CD14-positive monocyte (primary cell): ENCODE data around the gene FLT3LG. TPM values are rescaled to one million over a fixed set of nuclear protein-coding genes. Genes with fewer than 3 reads are reported as not detected.
A peak's percentile ranks its signal among the peaks of the same experiment; 100 is the strongest.

Experiments
- DNase-seq, 3 donors: peaks; one replicate each; pipeline ENCODE4 v3.0.0-alpha.2; 2011 to 2022
- H2AFZ ChIP-seq: 2 replicates; pipeline ENCODE4 v1.6.0; 2012; ENCODE audit warnings: mild to moderate bottlenecking, low read depth, low read length, inconsistent platforms; ENCODE audit not compliant: insufficient read depth, poor library complexity, severe bottlenecking
- H3K27ac ChIP-seq, 2 donors: 1 replicate in 1 of 2; 2 replicates in 1 of 2; pipeline ENCODE4 v1.5.1; 2012 to 2013; ENCODE audit warnings: low read length in 2 of 2, control low read depth in 1 of 2, inconsistent platforms in 1 of 2, low read depth in 1 of 2, mild to moderate bottlenecking in 1 of 2
- H3K27me3 ChIP-seq, 2 donors: one replicate each; pipeline versions ENCODE4 v1.6.0 to v1.6.1; 2011 to 2013; ENCODE audit warnings: low read length in 2 of 2; ENCODE audit not compliant: control insufficient read depth in 2 of 2, insufficient read depth in 2 of 2
- H3K36me3 ChIP-seq, 2 donors: replicated peaks in 1 of 2; 1 replicate in 1 of 2; 2 replicates in 1 of 2; pipeline versions ENCODE4 v1.5.1 to v1.6.1; 2012 to 2013; ENCODE audit warnings: low read length in 2 of 2, control low read depth in 1 of 2, inconsistent platforms in 1 of 2, mild to moderate bottlenecking in 1 of 2; ENCODE audit not compliant: insufficient read depth in 2 of 2, control insufficient read depth in 1 of 2
- H3K4me1 ChIP-seq, 2 donors: 1 replicate in 1 of 2; 2 replicates in 1 of 2; pipeline versions ENCODE4 v1.5.1 to v1.6.1; 2012 to 2013; ENCODE audit warnings: low read length in 2 of 2, control low read depth in 1 of 2, inconsistent platforms in 1 of 2, mild to moderate bottlenecking in 1 of 2, moderate library complexity in 1 of 2; ENCODE audit not compliant: insufficient read depth in 2 of 2, control insufficient read depth in 1 of 2
- H3K4me2 ChIP-seq: replicated peaks from 2 replicates; pipeline ENCODE3; 2012; ENCODE audit warnings: low read length, moderate library complexity, mild to moderate bottlenecking; ENCODE audit not compliant: poor library complexity, severe bottlenecking; ENCODE audit errors: extremely low read depth
- H3K4me3 ChIP-seq, 3 experiments: fragments of 200-600 bp in 1 of 3; sonication (generic) in 1 of 3; replicated peaks in 1 of 3; 1 replicate in 2 of 3; 2 replicates in 1 of 3; pipeline ENCODE4 v1.5.1; 2011 to 2013; ENCODE audit warnings: low read length in 3 of 3, mild to moderate bottlenecking in 3 of 3, control low read depth in 2 of 3, low read depth in 2 of 3, inconsistent platforms in 1 of 3, moderate library complexity in 1 of 3
- H3K79me2 ChIP-seq: 2 replicates; pipeline ENCODE4 v1.6.0; 2012; ENCODE audit warnings: mild to moderate bottlenecking, control low read depth, inconsistent platforms, low read length, moderate library complexity; ENCODE audit not compliant: insufficient read depth
- H3K9ac ChIP-seq: 2 replicates; pipeline ENCODE4 v1.6.0; 2017; ENCODE audit warnings: low read length, mild to moderate bottlenecking; ENCODE audit not compliant: insufficient read depth, poor library complexity, severe bottlenecking
- H3K9me3 ChIP-seq, 2 donors: replicated peaks in 1 of 2; 1 replicate in 1 of 2; 2 replicates in 1 of 2; pipeline versions ENCODE4 v1.5.1 to v1.6.1; 2012 to 2013; ENCODE audit warnings: low read length in 2 of 2, control low read depth in 1 of 2; ENCODE audit not compliant: control insufficient read depth in 1 of 2, insufficient read depth in 1 of 2
- H4K20me1 ChIP-seq: 2 replicates; pipeline ENCODE4 v1.6.0; 2012; ENCODE audit warnings: mild to moderate bottlenecking, low read length, control low read depth, moderate library complexity; ENCODE audit not compliant: insufficient read depth
- H3K27ac Mint-ChIP-seq, 7 donors: one replicate each; pipeline ENCODE4 v1.8.0; 2020; ENCODE audit warnings: mild to moderate bottlenecking in 7 of 7, mixed read lengths in 7 of 7, moderate library complexity in 6 of 7, inconsistent platforms in 2 of 7
- H3K27me3 Mint-ChIP-seq, 3 donors: one replicate each; pipeline ENCODE4 v1.8.0; 2021 to 2022; ENCODE audit warnings: low read depth in 3 of 3, mild to moderate bottlenecking in 3 of 3, mixed read lengths in 3 of 3, moderate library complexity in 3 of 3, inconsistent platforms in 1 of 3
- H3K36me3 Mint-ChIP-seq, 2 donors: one replicate each; pipeline ENCODE4 v1.8.0; 2020; ENCODE audit warnings: mixed read lengths in 2 of 2, inconsistent platforms in 1 of 2, mild to moderate bottlenecking in 1 of 2
- H3K4me1 Mint-ChIP-seq: one replicate; pipeline ENCODE4 v1.8.0; 2020; ENCODE audit warnings: mild to moderate bottlenecking, mixed read lengths
- H3K4me3 Mint-ChIP-seq, 2 donors: one replicate each; pipeline ENCODE4 v1.8.0; 2020; ENCODE audit warnings: mild to moderate bottlenecking in 2 of 2, mixed read lengths in 2 of 2, moderate library complexity in 1 of 2
- H3K9me3 Mint-ChIP-seq, 7 donors: one replicate each; pipeline ENCODE4 v1.8.0; 2020 to 2022; ENCODE audit warnings: mixed read lengths in 7 of 7, mild to moderate bottlenecking in 6 of 7, moderate library complexity in 6 of 7, inconsistent platforms in 2 of 7
- WGBS: methylation state at CpG from one replicate; pipeline ENCODE4 v1.1.5; 2013; ENCODE audit warnings: missing lambda C conversion rate; ENCODE audit not compliant: insufficient coverage; 5-methylcytosine and 5-hydroxymethylcytosine counted together
- intact Hi-C, 2 donors: fragments of 100-400 bp; cut with micrococcal nuclease; formaldehyde crosslinking; loops; one replicate each; pipeline versions ENCODE4 v1.15.0 to v1.15.1; 2023
- polyA plus RNA-seq, 3 donors: library from polyadenylated mRNA; depleted of rRNA in 1 of 3; unstranded in 2 of 3; stranded (reverse) in 1 of 3; fragments of 300-500 nt in 2 of 3; fragments of >200 nt in 1 of 3; fragmentation: Illumina TruSeq in 2 of 3; gene quantifications; 1 replicate in 2 of 3; 2 replicates in 1 of 3; pipeline ENCODE4 v1.2.3, GENCODE V29; 2012 to 2021
- TF ChIP-seq, protein P1 (sequence below): fragments of 200-600 bp; IDR thresholded peaks from one replicate; pipeline ENCODE4 v1.8.0; 2022; ENCODE audit warnings: antibody characterized with exemption, mild to moderate bottlenecking

Gene FLT3LG
- polyA plus RNA-seq, 3 donors, result 5.0 to 13.8 (median 6.9) TPM

DNA sequence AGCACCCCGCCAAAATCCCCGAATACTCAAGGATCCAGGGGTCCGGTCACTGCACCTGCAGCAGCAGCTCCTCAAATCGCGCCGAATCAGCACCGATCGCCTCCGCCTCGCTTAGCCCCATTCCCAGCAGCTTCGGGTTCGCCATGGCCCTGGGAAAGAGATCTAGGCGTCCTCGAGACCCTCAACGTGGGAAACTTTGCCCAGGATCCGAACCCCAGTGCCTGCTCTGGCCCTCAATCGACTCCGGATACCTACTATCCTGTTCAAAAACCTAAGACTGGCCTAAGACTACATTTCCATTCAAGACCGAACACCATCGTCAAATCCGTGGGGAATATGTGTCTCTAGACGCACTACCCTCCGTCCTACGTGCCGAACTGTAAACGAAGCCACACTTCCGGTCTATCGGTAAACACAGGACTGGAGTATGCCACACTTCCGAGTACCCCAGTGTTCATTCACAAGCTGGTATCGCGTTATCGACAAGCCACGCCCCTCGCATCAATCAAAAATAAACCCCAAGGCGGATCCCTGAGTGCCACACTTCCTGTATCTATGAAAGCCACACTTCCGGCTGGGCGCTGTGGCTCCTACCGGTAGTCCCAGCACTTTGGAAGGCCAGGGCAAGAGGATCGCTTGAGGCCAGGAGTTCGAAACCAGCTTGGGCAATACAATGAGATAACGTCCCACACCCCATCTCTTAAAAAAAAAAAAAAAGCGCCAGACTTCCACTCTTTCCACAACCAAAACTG, 22.4 kb upstream of the FLT3LG start, which contains the start of gene PIH1D1:
Gene PIH1D1 (minus strand): TSS at position 385 of the 752 bp plus-strand sequence. CDS start 240 bp downstream, at position 145.
- Mint-ChIP-seq H3K36me3 (peaks cover 44 to 52% of the 10 kb centered on the region in 2 donors), H3K9me3 (peaks cover 0 to 2% (median 0%) of the 10 kb centered on the region in 7 donors), H3K27me3 (peaks cover 0 to 3% (median 0%) of the 10 kb centered on the region in 3 donors), H3K4me1 (peaks cover 39% of the 10 kb centered on the region), H3K4me3 (peak within 1 kb of the TSS; percentile 95 to 100), H3K27ac (peak within 1 kb of the TSS; percentile 99 to 100 (median 100))
- peak within 1 kb of the TSS; percentile 92 to 98 for H3K27ac ChIP-seq
- peak within 1 kb of the TSS; percentile 93 for H2AFZ ChIP-seq
- H3K4me1 ChIP-seq, result peaks cover 28 to 39% of the 10 kb centered on the region in 2 donors
- peaks cover 25 to 42% of the 10 kb centered on the region in 2 donors for H3K36me3 ChIP-seq
- TF ChIP-seq, protein P1, sequence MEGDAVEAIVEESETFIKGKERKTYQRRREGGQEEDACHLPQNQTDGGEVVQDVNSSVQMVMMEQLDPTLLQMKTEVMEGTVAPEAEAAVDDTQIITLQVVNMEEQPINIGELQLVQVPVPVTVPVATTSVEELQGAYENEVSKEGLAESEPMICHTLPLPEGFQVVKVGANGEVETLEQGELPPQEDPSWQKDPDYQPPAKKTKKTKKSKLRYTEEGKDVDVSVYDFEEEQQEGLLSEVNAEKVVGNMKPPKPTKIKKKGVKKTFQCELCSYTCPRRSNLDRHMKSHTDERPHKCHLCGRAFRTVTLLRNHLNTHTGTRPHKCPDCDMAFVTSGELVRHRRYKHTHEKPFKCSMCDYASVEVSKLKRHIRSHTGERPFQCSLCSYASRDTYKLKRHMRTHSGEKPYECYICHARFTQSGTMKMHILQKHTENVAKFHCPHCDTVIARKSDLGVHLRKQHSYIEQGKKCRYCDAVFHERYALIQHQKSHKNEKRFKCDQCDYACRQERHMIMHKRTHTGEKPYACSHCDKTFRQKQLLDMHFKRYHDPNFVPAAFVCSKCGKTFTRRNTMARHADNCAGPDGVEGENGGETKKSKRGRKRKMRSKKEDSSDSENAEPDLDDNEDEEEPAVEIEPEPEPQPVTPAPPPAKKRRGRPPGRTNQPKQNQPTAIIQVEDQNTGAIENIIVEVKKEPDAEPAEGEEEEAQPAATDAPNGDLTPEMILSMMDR, result no peak
- WGBS, result under 1% methylated on average over 38 of the region's 42 CpGs
- H3K79me2 ChIP-seq, result peaks cover 42% of the 10 kb centered on the region
- H3K4me2 ChIP-seq, result peak within 1 kb of the TSS; percentile 99
- intact Hi-C loops, result loop anchor here (5.0 to 10.0 kb wide), 3 partner anchors 36 to 367 kb away; partner anchors contain the start of genes RPL13A (in 1 of the 2), RPS11 (in 1 of the 2) and SNRNP70 (in 1 of the 2)
- DNase-seq, result peak; percentile 97 to 100 (median 98)
- peak within 1 kb of the TSS; percentile 84 for H3K9ac ChIP-seq
- H3K4me3 ChIP-seq, result peak within 1 kb of the TSS; percentile 71 to 98 (median 79)
- no peaks in the 10 kb centered on the region for H4K20me1 ChIP-seq
- H3K27me3 ChIP-seq, result no peaks in the 10 kb centered on the region
- no peaks in the 10 kb centered on the region for H3K9me3 ChIP-seq

DNA sequence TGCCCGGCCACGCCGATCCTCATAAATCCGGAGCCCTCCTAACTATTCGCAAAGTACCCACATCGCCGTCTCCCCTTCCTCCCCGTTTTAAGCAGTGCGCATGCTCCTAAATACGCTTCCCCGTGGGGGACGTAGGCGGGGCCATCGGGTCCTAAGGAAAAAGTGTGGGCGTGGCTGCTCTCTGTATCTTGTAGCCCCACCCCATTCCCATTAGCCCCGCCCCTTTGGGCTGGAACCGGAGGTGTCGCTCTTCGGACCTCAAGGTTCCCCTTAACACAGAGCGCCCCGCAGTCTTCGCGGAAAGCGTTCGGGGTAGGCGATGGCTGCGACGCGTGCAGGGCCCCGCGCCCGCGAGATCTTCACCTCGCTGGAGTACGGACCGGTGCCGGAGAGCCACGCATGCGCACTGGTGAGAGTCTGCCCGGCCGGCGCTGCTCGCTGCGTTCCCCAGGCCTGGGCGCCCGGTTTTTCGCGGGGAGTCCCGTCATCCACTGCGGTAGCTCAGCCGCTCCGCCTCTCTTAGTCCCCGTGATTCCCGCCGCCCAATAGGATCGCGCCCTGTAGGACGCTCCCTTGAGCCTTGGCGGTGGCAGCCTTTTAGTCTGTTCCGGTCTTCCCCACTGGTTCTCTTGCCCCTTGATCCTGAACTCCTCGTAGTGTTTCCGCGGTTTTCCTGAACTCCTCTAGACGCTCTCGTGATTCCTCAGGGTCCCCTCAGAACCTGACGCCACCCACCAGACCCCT, 20.8 kb upstream of the FLT3LG start, which contains the start of gene ALDH16A1:
Gene ALDH16A1 (plus strand): TSS at position 213 of the 744 bp plus-strand sequence. CDS start 107 bp downstream, at position 320.
- under 1% methylated on average over 60 of the region's 66 CpGs for WGBS
- Mint-ChIP-seq H3K27me3 (peaks cover 0 to 5% (median 0%) of the 10 kb centered on the region in 3 donors), H3K9me3 (peaks cover 0 to 2% (median 0%) of the 10 kb centered on the region in 7 donors), H3K4me3 (peak within 1 kb of the TSS; percentile 95 to 100), H3K4me1 (peaks cover 35% of the 10 kb centered on the region), H3K27ac (peak within 1 kb of the TSS; percentile 99 to 100 (median 100)), H3K36me3 (peaks cover 38 to 49% of the 10 kb centered on the region in 2 donors)
- peaks cover 14 to 28% of the 10 kb centered on the region in 2 donors for H3K36me3 ChIP-seq
- H3K4me2 ChIP-seq, result peak within 1 kb of the TSS; percentile 99
- H3K4me1 ChIP-seq, result peaks cover 28 to 39% of the 10 kb centered on the region in 2 donors
- peak within 1 kb of the TSS; percentile 84 for H3K9ac ChIP-seq
- peak; percentile 97 to 98 (median 98) for DNase-seq
- peaks cover 42% of the 10 kb centered on the region for H3K79me2 ChIP-seq
- peak within 1 kb of the TSS; percentile 92 to 98 for H3K27ac ChIP-seq
- no peaks in the 10 kb centered on the region for H3K9me3 ChIP-seq
- peak within 1 kb of the TSS; percentile 71 to 98 (median 79) for H3K4me3 ChIP-seq
- H2AFZ ChIP-seq, result peak within 1 kb of the TSS; percentile 93
- TF ChIP-seq, protein P1, result no peak
- H4K20me1 ChIP-seq, result peaks cover under 1% of the 10 kb centered on the region
- intact Hi-C loops, result loop anchor here (5.0 to 10.0 kb wide), 3 partner anchors 34 to 368 kb away; partner anchors contain the start of genes RPL13A (in 1 of the 2), RPS11 (in 1 of the 2) and SNRNP70 (in 1 of the 2)
- no peaks in the 10 kb centered on the region for H3K27me3 ChIP-seq
